SK-N-MC (cell line): ENCODE data around the gene PDZD7.

Source experiments
- DNase-seq: peaks from one replicate; pipeline ENCODE4 v3.0.0-alpha.2; 2011; ENCODE audit warnings: low read depth, low spot score
- H3K27ac ChIP-seq: fragments of 200-600 bp; sonication (generic); 2 replicates; pipeline ENCODE4 v1.5.1; 2016; ENCODE audit warnings: mixed run types
- H3K36me3 ChIP-seq: fragments of 200-600 bp; sonication (generic); 2 replicates; pipeline ENCODE4 v1.6.1; 2017; ENCODE audit warnings: antibody characterized with exemption, low read length, mixed read lengths; ENCODE audit not compliant: insufficient read depth
- H3K4me3 ChIP-seq: fragments of 200-600 bp; sonication (generic); 2 replicates; pipeline ENCODE4 v1.5.1; 2016
- H3K9ac ChIP-seq: fragments of 200-600 bp; sonication (generic); 2 replicates; pipeline ENCODE4 v1.8.0; 2017; ENCODE audit warnings: mixed run types, mixed read lengths; ENCODE audit not compliant: insufficient read length
- H3K9me3 ChIP-seq: fragments of 200-600 bp; sonication (generic); 2 replicates; pipeline ENCODE4 v1.6.1; 2017; ENCODE audit warnings: low read depth, mild to moderate bottlenecking, antibody characterized with exemption, low read length, moderate library complexity, mixed read lengths
- EZH2 ChIP-seq: fragments of 200-600 bp; sonication (generic); IDR thresholded peaks from one replicate; pipeline ENCODE4 v1.6.1; 2017; ENCODE audit warnings: antibody characterized with exemption
- FOXP2 ChIP-seq: optimal IDR thresholded peaks from 2 replicates; pipeline ENCODE3; 2011; ENCODE audit warnings: mild to moderate bottlenecking, moderate library complexity; ENCODE audit not compliant: insufficient read depth; ENCODE audit errors: extremely low read length, control extremely low read depth
- POLR2AphosphoS5 ChIP-seq: IDR thresholded peaks from 2 replicates; pipeline ENCODE4 v1.6.1; 2012; ENCODE audit warnings: mild to moderate bottlenecking, low read depth, low read length, borderline replicate concordance

The PDZD7 gene

DNA sequence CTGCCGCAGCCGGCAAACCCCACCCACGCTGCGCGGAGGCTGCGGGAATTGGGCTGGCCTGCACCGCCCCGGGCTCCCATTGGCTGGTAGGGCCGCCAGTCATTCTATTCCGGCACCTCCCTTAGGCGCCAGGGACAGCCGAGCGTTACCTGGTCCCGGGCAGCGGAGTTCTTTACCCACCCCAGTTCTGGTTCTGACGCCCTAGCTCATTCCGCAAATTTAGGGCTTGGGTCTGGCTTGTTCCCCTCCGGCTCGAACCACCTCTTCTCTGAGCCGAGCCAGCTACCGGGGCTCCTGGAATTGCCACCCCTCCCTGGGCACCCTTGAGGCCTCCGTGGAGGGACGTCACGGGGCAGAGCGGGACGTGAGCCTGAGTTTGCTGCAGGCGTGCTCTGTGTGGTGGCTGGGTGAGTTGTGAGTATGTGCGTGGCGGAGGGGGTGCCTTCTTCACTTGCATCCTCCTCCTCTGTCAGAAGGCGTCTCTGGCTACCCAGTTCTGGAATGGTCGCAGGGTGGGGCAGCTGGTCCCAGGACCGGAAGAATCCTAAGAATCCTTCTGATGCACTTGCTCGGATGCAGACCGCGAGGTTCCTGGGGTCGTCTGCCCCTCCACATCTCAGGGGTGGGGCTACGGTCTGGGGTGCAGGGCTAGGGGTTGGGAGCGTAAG lies at the start of gene PDZD7, which contains the start of gene SFXN3:
Gene PDZD7, minus strand, starts transcription at position 2 of the 668 bp plus-strand sequence. CDS start 910 bp downstream, outside the sequence.
Gene SFXN3, plus strand, starts transcription at position 107 of the 668 bp plus-strand sequence. CDS start 3,461 bp downstream, outside the sequence.
- DNase-seq, result no peak
- H3K36me3 ChIP-seq, result no peaks in the 10 kb centered on the region
- no peak within 1 kb of the TSS for H3K27ac ChIP-seq
- peak within 1 kb of the TSS; percentile 75 for H3K4me3 ChIP-seq
- no peak within 1 kb of the TSS for H3K9ac ChIP-seq
- no peaks in the 10 kb centered on the region for H3K9me3 ChIP-seq
- TF ChIP-seq EZH2 (no peak), FOXP2 (no peak), POLR2AphosphoS5 (no peak)

GRCh38 chr10:101079874-101080273 lies 48.9 kb upstream of the PDZD7 start:
- DNase-seq, result no peak
- Histone ChIP-seq H3K9me3 (no peaks in the 10 kb centered on the region), H3K27ac (no peak overlapping the region), H3K4me3 (no peak overlapping the region), H3K36me3 (no peaks in the 10 kb centered on the region), H3K9ac (no peak overlapping the region)
- TF ChIP-seq EZH2 (no peak), FOXP2 (no peak), POLR2AphosphoS5 (no peak)

DNA sequence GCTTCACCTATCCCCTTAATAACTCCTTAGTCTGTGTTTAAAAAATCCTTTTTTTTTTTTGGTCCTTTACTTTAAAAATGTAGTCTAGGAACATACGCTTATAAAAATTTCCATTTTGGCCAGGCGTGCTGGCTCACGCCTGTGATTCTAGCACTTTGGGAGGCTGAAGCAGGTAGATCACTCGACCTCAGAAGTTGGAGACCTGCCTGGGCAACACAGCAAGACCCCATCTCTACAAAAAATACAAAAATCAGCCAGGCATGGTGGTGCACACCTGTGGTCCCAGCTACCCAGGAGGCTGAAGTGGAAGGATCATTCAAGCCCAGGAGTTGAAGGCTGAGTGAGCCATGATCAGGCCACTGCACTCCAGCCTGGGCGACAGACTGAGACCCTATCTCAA lies 45.7 kb upstream of the PDZD7 start:
- Histone ChIP-seq H3K36me3 (no peaks in the 10 kb centered on the region), H3K27ac (no peak overlapping the region), H3K9me3 (no peaks in the 10 kb centered on the region), H3K4me3 (no peak overlapping the region), H3K9ac (no peak overlapping the region)
- TF ChIP-seq FOXP2, result no peak
- TF ChIP-seq EZH2, result no peak
- TF ChIP-seq POLR2AphosphoS5, result no peak
- DNase-seq, result no peak

DNA sequence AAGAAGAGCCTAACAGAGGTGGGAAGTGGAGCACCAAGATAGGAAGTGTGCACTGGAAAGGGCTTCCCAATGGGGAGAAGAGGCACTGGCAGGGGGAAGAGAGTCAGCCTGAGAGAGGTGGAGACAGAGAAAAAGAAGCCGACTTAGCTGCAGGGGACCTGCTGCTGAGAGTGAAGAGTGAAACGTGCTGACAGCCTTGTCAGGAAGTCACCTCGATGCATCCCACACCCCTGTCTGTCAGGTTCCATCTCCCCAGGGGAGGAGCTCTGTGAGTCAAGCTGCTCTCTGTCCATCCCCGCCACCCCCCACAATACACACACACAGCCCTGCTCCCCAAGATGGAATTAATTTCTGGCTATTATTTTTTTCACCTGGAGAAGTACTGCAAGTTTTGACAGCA lies 44.8 kb upstream of the PDZD7 start:
- TF ChIP-seq EZH2, result no peak
- TF ChIP-seq POLR2AphosphoS5, result no peak
- TF ChIP-seq FOXP2, result no peak
- H3K4me3 ChIP-seq, result no peak overlapping the region
- no peaks in the 10 kb centered on the region for H3K36me3 ChIP-seq
- no peak overlapping the region for H3K9ac ChIP-seq
- DNase-seq, result no peak
- H3K9me3 ChIP-seq, result no peaks in the 10 kb centered on the region
- H3K27ac ChIP-seq, result no peak overlapping the region

GRCh38 chr10:101073631-101074030 lies 42.7 kb upstream of the PDZD7 start:
- no peak overlapping the region for H3K9ac ChIP-seq
- no peak for DNase-seq
- TF ChIP-seq FOXP2 (no peak), POLR2AphosphoS5 (no peak), EZH2 (no peak)
- H3K4me3 ChIP-seq, result no peak overlapping the region
- H3K27ac ChIP-seq, result no peak overlapping the region
- H3K36me3 ChIP-seq, result no peaks in the 10 kb centered on the region
- no peaks in the 10 kb centered on the region for H3K9me3 ChIP-seq

DNA sequence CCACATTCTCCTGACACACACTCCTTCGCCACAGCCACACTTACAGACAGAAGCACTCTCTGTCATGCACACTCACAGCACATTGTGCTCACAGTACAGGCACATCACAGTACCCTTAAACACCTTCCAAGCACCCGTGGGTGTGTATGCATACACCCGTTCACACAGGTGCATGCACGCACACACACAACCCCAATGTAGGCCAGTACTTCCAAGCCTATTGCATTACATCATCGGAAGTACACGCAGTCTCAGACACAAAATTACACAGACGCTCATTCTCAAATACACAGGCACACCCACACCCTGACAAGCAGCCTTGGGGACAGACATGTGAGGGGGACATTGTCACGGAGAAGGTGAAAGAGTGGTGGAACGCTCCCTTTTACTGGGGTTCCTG lies 42.0 kb upstream of the PDZD7 start:
- Histone ChIP-seq H3K27ac (no peak overlapping the region), H3K9me3 (no peaks in the 10 kb centered on the region), H3K4me3 (no peak overlapping the region), H3K36me3 (no peaks in the 10 kb centered on the region), H3K9ac (no peak overlapping the region)
- no peak for TF ChIP-seq POLR2AphosphoS5
- TF ChIP-seq FOXP2, result no peak
- TF ChIP-seq EZH2, result no peak
- no peak for DNase-seq

- TF ChIP-seq EZH2 (no peak), POLR2AphosphoS5 (no peak), FOXP2 (no peak)
- no peak overlapping the region for H3K27ac ChIP-seq
Measured at GRCh38 chr10:101071885-101072433, 41.0 kb upstream of the PDZD7 start.

GRCh38 chr10:101071267-101071884 lies 40.4 kb upstream of the PDZD7 start:
- H3K9ac ChIP-seq, result no peak overlapping the region
- H3K27ac ChIP-seq, result no peak overlapping the region
- no peaks in the 10 kb centered on the region for H3K36me3 ChIP-seq
- no peak for TF ChIP-seq EZH2
- no peak for TF ChIP-seq POLR2AphosphoS5
- TF ChIP-seq FOXP2, result no peak
- no peak overlapping the region for H3K4me3 ChIP-seq
- no peaks in the 10 kb centered on the region for H3K9me3 ChIP-seq
- DNase-seq, result no peak

More at GRCh38 chr10:101071885-101072433, 41.0 kb upstream of the PDZD7 start:
- no peak for DNase-seq
- H3K36me3 ChIP-seq, result no peaks in the 10 kb centered on the region
- no peak overlapping the region for H3K9ac ChIP-seq
- H3K4me3 ChIP-seq, result no peak overlapping the region
- H3K9me3 ChIP-seq, result no peaks in the 10 kb centered on the region

DNA sequence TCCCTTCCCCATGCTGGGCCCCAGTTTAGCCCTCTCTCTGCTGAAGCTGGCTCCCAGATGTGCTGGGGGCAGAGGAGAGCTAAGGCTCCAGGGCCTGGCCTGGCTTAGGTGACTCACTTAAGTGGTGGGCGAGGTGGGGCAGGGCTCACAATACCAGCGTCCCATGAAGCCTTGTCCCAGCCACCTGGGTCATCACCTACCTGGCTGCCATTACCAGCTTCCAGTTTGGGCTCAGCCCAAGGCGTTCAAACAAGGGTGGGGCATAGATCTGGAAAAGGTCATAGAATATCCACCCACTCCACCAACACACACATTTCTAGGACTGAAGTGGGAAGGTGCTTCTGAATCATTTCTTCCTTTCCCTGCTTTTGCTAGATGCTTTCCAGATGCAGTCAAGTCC lies 39.2 kb upstream of the PDZD7 start:
- H3K27ac ChIP-seq, result no peak overlapping the region
- no peak overlapping the region for H3K9ac ChIP-seq
- no peak for TF ChIP-seq POLR2AphosphoS5
- TF ChIP-seq FOXP2, result no peak
- no peak for TF ChIP-seq EZH2
- H3K4me3 ChIP-seq, result no peak overlapping the region
- H3K9me3 ChIP-seq, result no peaks in the 10 kb centered on the region
- DNase-seq, result no peak
- no peaks in the 10 kb centered on the region for H3K36me3 ChIP-seq
